Measurements from ENCODE around the gene LRGUK. TPM values are rescaled to one million over a fixed set of nuclear protein-coding genes. Genes with fewer than 3 reads are reported as not detected.

Gene LRGUK
- total and polyA plus RNA-seq, 2 of the 4 experiments (the other 2 are of a cell fraction), result 0.07 TPM; not detected in 1

- H2AK9ac ChIP-seq (replicated peaks; ENCODE audit: low read depth, low read length, poor library complexity), result no peak overlapping the region
- H3K23ac ChIP-seq (ENCODE audit: low read depth, low read length), result no peak overlapping the region
- BruUV-seq (replicated peaks), result no TSS peak
- dilution Hi-C loops (cut with HindIII; ENCODE audit: low sequenced_read_pairs, unreplicated experiment), result no loop called here
- in situ Hi-C loops (cut with MboI; ENCODE audit: low sequenced_read_pairs), result no loop called here
- ATAC-seq (ENCODE audit: low read depth) (no peak), DNase-seq (no peak)
- TF ChIP-seq CTCF (conservative IDR thresholded peaks at IDR 0.05; ENCODE audit: low read depth, low read length) (no peak), RCOR1 (IDR thresholded peaks at IDR 0.05; ENCODE audit: insufficient replicate concordance, low read length) (no peak), MXI1 (IDR thresholded peaks at IDR 0.05; ENCODE audit: borderline replicate concordance, low read depth, low read length) (no peak), CHD1 (IDR thresholded peaks at IDR 0.05; ENCODE audit: low read depth, low read length) (no peak), MAZ (IDR thresholded peaks at IDR 0.05; ENCODE audit: borderline replicate concordance, low read depth, low read length) (no peak), RAD21 (IDR thresholded peaks at IDR 0.05; ENCODE audit: low read length) (no peak), POLR2A (IDR thresholded peaks at IDR 0.05; ENCODE audit: low read depth, low read length) (no peak), CEBPB (IDR thresholded peaks at IDR 0.05; ENCODE audit: low read depth, low read length) (no peak), RFX5 (IDR thresholded peaks at IDR 0.05; ENCODE audit: low read depth, low read length) (no peak), BHLHE40 (IDR thresholded peaks at IDR 0.05; ENCODE audit: low read depth, low read length) (no peak), NFE2L2 (IDR thresholded peaks at IDR 0.05; ENCODE audit: low read depth, low read length) (no peak), SMC3 (IDR thresholded peaks at IDR 0.05; ENCODE audit: low read depth, low read length) (no peak), MAFK (IDR thresholded peaks at IDR 0.05; ENCODE audit: low read depth, low read length) (no peak), FOS (IDR thresholded peaks at IDR 0.05; ENCODE audit: low read depth, low read length) (no peak)
- TF ChIP-seq, protein P1, sequence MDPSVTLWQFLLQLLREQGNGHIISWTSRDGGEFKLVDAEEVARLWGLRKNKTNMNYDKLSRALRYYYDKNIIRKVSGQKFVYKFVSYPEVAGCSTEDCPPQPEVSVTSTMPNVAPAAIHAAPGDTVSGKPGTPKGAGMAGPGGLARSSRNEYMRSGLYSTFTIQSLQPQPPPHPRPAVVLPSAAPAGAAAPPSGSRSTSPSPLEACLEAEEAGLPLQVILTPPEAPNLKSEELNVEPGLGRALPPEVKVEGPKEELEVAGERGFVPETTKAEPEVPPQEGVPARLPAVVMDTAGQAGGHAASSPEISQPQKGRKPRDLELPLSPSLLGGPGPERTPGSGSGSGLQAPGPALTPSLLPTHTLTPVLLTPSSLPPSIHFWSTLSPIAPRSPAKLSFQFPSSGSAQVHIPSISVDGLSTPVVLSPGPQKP (IDR thresholded peaks at IDR 0.05; ENCODE audit: borderline replicate concordance, low read depth, low read length), result no peak
- TF ChIP-seq, protein P2, sequence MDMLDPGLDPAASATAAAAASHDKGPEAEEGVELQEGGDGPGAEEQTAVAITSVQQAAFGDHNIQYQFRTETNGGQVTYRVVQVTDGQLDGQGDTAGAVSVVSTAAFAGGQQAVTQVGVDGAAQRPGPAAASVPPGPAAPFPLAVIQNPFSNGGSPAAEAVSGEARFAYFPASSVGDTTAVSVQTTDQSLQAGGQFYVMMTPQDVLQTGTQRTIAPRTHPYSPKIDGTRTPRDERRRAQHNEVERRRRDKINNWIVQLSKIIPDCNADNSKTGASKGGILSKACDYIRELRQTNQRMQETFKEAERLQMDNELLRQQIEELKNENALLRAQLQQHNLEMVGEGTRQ (IDR thresholded peaks at IDR 0.05; ENCODE audit: low read depth, low read length), result no peak
- H4K20me1 ChIP-seq (ENCODE audit: insufficient read depth, low read length), result no peaks in the 10 kb centered on the region
- no peak overlapping the region for H3K18ac ChIP-seq (ENCODE audit: low read depth, low read length)
- H3K4me1 ChIP-seq (ENCODE audit: control insufficient read depth, insufficient read depth, low read length), result 0 out of 2 replicates have a peak, but pooled peaks cover 3% of the 10 kb centered on the region
- no peak overlapping the region for H3K4ac ChIP-seq (ENCODE audit: low read depth, low read length)
- WGBS, 2 experiments (ENCODE audit: extremely low coverage in 2 of 2, insufficient read length in 1 of 2), result no CpG with 5 or more reads among the region's 7 CpGs
- no peak overlapping the region for H4K5ac ChIP-seq (ENCODE audit: low read depth, low read length)
- no peak overlapping the region for H2BK120ac ChIP-seq (ENCODE audit: low read depth, low read length)
- intact Hi-C loops (cut with micrococcal nuclease), result no loop called here
- no peaks in the 10 kb centered on the region for H3K9me3 ChIP-seq (ENCODE audit: control insufficient read depth, insufficient read depth, low read length)
- CTCF ChIA-PET, result interaction anchor here (0.9 kb wide), 1 partner anchor 70 kb away, joined by 3 read pairs; no protein-coding TSS in a partner anchor
- no peaks in the 10 kb centered on the region for H3K9me1 ChIP-seq (ENCODE audit: insufficient read depth, low read length)
- POLR2A ChIA-PET (ENCODE audit: unreplicated experiment), result no interaction called here
- H4K8ac ChIP-seq (ENCODE audit: low read depth in 2 of 2, low read length in 2 of 2), result no peak overlapping the region
- no peak overlapping the region for H3K27ac ChIP-seq (ENCODE audit: insufficient read depth, low read length)
- no peak overlapping the region for H3K4me2 ChIP-seq (ENCODE audit: low read depth, low read length)
- H4K91ac ChIP-seq (ENCODE audit: insufficient read depth, low read depth, low read length), result no peak overlapping the region; the same call in 1 of the 2 replicates
- no peak overlapping the region for H3K14ac ChIP-seq (replicated peaks; ENCODE audit: low read depth, low read length)
- H3K4me3 ChIP-seq (ENCODE audit: insufficient read depth, low read depth, low read length), result no peak overlapping the region
- H3K56ac ChIP-seq (ENCODE audit: extremely low read depth, insufficient read depth, low read length), result no peak overlapping the region
- no peak overlapping the region for H3K9ac ChIP-seq (ENCODE audit: low read depth, low read length)
- H2AFZ ChIP-seq (replicated peaks; ENCODE audit: low read length, poor library complexity), result no peak overlapping the region
- H3K27me3 ChIP-seq (ENCODE audit: control insufficient read depth, insufficient read depth, low read length), result no peaks in the 10 kb centered on the region
- H2AK5ac ChIP-seq (ENCODE audit: low read depth, low read length), result no peak overlapping the region
- no peaks in the 10 kb centered on the region for H3K36me3 ChIP-seq (ENCODE audit: control insufficient read depth, insufficient read depth, low read length)
- H2BK20ac ChIP-seq (ENCODE audit: low read depth, low read length), result no peak overlapping the region
- no peaks in the 10 kb centered on the region for H3K79me1 ChIP-seq (ENCODE audit: low read depth in 1 of 2, low read length in 2 of 2)
- no peak overlapping the region for H2BK15ac ChIP-seq (ENCODE audit: low read depth, low read length)
- H2BK5ac ChIP-seq (ENCODE audit: low read depth, low read length, poor library complexity, severe bottlenecking), result no peak overlapping the region
Measured at GRCh38 chr7:134210976-134211663, 84.0 kb downstream of the LRGUK start.
